DMS153 treated with DMSO at 0.1 percent for 48 hours (cell line): ENCODE data around the gene FAM120A.

ENCODE experiments used
- DNase-seq: peaks from one replicate; lab custom pipeline; 2025; ENCODE audit not compliant: unreplicated experiment; lab: John Stamatoyannopoulos, UW

Gene FAM120A

DNA sequence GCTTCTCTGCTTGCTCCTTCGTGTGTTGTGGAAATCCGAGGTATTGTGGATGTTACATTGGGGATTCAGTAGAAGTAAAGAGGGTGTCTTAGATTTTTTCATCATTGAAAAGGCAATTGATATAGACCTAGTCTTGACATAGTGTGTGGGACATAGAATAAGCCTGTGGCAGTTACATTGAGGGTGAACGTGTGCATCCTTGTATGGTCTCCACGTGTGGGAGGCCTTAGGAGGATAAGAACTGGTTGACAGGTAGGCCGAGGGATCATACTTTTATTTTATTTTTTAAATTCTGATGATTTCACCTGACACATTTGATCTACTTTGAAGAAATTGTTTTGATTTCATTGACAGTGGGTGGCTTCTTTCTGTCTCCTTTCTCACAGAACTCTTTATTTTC, 18.9 kb downstream of the FAM120A start:
- no peak for DNase-seq

DNA sequence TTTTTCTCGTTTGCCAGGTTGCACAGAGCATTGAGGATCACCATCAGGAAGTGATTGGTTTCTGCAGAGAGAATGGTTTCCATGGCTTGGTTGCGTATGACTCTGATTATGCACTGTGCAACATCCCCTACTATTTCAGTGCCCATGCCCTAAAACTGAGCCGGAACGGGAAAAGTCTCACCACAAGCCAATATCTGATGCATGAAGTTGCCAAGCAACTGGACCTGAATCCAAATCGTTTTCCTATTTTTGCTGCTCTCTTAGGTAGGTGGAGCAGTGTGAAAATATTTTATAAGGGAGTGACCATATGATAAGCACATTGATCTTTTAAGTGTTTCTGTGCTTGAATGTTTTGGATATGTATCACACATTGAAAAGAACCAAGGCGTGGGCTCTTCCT, 19.6 kb downstream of the FAM120A start:
- DNase-seq, result no peak

DNA sequence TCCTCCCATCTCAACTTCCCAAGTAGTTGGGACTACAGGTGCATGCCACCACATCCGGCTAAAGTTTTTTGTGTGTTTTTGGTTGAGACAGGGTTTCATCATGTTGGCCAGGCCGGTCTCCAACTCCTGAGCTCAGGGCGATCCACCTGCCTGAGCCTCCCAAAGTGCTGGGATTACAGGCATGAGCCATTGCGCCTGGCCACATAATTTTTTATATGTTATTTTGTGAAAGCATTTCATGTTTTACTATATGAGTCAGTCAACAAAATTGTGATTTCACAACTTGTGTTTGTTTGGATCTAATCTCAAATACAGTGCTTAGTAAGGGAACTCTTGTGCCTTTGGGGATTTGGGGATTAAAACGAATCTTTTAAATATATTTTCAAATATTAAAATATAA, 21.9 kb downstream of the FAM120A start:
- no peak for DNase-seq

DNA sequence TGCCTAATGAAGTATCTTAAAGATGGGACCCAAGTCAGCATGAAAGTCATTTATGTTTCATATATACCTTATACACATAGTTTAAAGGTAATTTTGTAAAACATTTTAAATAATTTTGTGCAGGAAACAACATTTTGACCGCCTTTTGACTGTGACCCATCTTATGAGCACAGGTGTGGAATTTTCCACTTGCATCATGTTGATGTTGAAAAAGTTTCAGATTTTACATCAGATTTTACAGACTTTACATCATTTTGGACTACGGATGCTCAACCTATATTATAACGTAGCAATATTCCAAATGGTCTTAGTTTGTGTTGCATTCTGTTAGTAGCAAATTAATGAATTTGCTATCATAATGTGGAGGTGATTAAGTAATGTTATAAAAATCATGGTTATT, 23.6 kb downstream of the FAM120A start:
- no peak for DNase-seq

DNA sequence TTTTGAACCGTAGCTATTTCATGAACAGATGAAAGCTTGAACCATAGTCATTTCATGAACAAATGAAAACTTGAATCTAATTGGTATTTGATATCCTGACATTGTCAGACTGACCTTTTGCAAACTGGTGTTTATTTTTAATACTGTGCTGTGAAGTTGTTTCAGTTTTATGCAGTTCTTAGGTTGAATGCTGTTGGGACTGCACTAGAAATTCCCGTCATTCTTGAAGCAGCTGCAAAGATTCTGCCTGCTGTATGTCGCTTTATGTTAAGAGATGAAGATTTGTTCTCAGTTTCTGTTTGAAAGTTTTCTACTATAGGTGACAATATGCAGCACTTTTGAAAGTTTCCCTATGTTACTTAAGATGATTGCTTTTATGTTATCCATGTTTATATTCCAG, 24.4 kb downstream of the FAM120A start:
- no peak for DNase-seq

DNA sequence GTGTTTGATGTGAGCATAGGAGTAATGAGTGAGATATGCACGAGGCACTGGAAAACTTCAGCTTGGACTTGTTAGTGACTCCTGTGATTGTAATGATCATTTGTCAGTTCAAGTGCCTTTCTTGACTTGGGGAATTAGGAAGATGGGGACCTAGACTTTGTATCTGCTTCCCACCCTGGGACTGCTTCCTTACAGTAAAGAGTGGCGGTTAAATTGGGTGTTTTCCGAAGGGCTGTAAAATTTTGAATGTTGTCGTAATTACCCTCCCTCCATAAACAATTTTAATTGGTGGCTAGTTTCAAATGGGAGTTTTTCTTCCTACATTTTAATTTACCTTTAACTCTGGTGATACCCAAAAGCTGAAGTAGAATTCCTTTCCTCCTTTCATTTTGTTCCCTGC, 25.4 kb downstream of the FAM120A start:
- no peak for DNase-seq

DNA sequence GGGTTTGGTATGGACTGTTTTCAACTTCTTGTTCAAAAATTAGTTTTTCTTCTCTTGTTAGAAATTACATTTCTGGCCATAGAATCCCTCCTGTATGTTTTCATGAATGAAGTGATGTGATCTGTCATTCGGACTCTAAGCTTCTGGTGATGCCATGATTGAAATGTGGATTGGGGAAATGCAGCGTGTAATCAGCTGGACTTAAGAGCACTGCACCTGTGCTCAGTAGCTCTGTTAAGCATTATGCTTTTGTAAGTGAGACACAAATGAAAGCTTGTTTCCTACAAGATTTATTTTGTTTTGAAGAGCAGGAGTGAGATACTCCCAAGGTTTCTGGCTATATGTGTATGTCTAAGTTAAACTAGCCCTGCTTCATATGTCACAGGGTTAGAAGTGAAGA, 25.9 kb downstream of the FAM120A start:
- no peak for DNase-seq

DNA sequence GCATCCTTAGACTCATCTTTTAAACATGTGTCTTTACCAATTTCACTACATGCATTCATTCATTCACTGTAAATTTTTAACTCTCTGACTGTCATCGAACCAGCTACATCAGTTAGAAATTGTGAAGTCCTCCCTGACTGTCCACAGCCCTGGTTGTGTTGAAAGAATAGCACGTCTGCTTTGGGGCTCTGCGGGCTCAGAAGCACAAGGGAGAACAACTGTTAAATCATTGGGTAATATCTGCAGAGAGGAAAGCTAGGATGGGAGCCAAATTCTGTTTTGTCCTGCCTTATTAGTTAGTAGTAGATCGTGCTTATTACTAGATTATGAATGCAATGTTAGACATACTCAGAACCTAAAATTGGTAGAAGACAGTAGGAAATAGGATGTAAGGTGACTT, 28.2 kb downstream of the FAM120A start:
- DNase-seq, result no peak

DNA sequence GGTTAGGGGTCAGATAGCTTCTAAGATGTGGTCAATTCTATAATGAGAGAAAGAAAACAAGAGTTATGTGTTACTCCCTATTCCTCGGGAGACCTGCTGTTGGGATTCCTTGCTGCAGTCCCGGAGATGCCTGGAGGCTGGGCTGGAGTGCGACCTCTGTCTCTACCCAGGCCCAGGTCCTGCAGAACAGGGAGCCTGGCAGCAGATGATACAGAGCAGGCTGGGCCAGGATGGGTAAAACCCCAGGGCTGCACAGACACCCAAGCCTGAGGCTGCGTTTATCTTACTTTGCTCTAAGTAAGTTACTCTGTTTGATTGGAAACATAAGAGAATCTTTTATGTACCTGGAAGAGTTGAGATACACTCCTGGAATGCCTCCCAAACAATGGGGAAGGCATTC, 28.8 kb downstream of the FAM120A start:
- DNase-seq, result no peak

DNA sequence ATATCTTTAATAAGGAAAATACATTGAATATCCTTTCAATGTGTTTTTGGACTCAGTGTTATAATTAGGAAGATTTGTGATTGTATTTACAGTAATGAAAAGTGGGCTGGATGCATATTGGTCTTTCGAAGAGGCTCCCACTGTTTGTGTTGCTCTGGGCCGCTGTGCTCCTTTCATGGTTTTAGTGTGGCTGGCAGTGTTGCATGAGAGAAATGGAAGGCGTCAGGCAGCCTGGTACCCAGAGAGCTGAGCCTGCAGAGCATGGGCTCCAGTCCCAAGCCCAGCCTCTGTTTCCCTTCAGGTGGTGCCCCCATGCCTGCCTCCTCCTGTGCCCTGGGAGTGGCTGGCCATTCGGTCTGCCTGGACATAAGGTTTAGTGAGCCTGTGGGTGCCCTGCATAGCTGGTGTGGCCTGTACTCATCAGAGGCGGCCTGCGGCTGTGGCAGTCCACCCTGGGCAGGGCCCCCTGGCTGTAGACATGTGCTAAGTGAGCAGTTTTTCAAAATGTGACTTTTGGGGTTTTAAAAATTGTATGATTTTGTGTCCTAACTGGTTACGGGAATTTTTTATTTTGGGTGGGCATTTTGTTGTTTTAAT, 29.3 kb downstream of the FAM120A start:
- no peak for DNase-seq

DNA sequence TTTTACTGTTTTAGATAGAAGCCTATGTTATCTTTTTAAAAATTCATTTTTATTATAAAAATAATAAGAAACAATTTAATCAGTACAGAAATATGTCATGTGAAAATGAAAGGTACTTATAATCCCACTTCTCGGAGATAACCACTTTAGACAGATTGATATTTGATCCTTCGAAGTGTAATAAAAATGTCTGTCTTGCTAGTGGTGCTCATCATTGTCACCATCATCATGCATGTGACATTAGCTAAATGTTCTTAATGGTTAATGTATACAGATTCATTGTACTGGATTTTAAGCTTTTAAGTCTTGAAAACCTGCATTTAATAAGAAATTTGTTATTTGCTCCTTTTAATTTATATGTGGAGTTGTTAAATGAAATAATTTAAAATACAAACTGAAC, 32.0 kb downstream of the FAM120A start:
- no peak for DNase-seq

DNA sequence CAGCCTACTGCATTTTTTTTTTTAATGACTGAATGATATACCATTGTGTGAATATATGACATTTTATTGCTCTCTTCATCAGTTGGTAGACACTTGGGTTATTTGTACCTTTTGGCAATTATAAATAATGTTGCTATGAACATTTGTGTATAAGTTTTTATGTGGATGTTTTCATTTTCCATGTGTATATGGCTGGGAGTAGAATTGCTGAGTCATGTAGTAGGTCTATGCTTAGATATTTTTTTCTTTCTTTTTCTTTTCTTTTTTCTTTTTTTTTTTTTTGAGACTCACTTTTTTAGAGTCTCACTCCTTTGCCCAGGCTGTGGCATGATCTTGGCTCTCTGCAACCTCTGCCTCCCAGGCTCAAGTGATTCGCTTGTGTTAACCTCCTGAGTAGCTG, 34.8 kb downstream of the FAM120A start:
- no peak for DNase-seq

DNA sequence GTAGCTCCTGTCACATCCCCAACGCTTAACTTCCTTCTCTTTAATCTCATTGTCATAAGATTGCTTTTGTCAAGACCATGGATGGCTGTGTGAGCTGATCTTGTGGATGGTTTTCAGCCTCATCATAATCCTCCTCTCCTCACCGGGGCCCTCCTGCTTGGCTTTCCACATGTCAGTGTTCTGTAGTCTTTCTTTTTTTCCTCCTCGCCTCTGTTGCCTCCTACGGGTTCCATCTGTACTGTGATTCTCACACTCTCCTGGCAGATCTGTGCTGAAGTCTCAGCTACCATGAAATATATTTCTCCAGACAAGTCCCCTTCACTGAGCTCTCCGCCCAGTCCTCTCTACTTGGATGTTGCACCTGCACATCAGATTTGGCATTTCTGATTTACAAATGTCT, 36.8 kb downstream of the FAM120A start:
- no peak for DNase-seq

DNA sequence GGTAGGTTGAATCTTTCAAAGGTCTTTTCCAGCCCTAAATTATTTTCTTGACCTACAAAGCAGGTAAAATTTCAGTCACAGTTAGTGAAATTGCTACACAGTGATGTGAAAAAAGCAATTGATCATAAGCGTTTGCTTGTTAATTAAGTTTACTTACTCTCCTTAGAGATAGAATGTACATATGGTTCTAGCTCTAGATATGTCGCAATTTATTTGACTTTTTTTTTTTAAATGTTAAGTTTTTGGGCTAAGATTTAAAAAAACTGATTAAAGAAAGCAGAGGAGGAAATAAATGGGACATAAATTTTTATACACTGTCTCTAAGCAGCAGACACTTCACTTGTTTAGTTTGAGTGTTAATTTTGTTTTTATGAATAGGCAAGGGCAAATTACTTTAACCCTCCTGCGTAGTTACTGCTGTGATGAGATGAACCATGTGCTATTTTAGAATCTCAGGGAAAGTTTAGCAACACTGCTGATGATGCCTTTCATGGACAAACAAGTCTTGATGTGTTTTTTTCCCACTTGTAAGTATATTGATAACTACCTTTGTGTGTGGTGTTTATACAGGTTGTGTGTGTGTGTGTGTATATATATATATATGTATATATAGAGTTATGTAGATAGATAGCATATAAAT, 40.2 kb downstream of the FAM120A start:
- no peak for DNase-seq

DNA sequence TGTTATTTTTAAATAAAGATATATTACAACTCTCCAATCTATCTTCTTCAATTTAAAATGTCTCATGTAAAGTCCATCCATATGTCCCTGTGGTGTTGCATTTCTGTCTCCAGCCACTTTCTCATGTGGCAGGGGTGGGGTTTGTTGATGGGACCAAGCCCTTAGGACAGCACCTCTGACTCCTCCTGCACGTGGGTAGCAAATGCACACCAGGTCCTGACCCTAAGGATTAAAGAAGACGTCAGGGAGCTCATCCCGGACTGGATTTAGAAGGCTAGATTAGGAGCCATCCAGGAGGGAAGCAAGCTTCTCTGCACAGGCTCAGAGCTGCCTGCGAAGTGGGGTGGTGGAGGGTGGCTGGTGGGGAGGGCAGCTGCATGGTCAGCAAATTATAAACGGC, 40.8 kb downstream of the FAM120A start:
- DNase-seq, result no peak

DNA sequence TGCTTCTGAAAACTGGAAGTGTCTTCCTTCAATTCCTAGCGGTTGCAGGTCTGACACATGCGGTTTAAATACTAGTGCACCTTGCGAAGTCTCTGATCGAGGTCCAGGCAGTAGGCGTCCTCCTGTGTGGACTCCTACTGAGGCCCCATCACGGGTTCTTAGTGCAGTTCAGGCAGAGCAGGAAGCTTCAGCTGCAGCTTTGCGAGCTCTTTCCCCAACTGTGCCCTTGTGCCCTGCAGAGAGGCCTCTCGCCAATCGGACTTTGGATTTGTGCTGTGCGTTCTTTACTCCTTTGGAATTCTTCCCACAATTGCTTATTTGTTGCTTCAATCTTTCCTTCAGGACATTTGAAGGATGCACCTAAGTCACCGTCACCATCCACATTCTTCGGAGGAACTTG, 42.5 kb downstream of the FAM120A start:
- no peak for DNase-seq

DNA sequence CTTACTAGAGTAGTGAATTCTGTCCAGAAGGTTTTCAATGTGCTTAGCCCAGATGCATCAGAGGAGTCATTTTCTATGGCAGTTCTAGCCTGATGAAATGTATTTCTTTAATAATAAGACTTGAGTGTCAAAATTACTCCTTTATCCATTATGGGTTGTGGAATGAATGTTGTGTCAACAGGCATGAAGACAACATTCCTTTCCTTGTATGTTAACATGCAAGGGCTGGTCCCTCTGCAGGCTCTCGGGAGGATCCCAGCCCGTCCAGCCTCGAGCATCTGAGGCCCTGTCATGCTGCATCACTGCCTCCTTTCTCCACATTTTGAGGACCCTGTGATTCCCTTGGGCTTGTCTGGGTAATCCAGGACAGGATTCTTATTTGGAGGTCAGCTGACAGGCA, 44.8 kb downstream of the FAM120A start:
- DNase-seq, result no peak

DNA sequence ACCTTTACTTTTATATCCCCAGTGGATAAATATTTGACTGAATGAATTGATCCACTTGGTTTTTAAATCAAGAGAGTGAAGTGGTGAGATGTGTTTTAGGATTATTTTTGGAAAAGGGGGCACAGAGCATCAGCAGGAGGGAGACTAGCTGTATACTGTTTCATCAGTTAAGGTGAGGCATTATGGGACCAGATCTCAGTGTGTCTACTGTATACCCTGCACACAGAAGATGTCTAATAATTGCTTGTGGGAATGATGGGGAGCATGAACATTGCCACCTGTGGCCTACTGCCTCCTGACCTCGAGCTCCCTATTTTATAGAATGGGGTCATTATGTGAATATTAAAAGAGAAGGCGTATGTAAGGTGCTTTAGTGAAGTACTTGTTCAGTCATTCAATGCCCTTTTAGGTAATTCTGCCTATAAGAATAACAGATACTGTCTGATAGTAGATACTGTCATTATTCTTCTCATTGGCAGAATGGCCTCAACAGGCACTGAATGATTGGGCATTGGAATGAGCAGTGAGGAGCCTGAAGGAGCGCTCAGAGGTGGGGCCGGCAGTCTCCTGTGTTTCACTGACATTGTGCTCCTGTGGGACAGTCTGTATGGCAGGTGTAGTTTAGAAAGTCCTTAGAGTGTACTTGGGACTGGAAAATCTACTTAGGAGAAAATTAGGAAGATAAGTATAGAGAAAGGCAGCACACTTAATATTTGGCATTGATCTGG, 49.2 kb downstream of the FAM120A start:
- DNase-seq, result no peak

DNA sequence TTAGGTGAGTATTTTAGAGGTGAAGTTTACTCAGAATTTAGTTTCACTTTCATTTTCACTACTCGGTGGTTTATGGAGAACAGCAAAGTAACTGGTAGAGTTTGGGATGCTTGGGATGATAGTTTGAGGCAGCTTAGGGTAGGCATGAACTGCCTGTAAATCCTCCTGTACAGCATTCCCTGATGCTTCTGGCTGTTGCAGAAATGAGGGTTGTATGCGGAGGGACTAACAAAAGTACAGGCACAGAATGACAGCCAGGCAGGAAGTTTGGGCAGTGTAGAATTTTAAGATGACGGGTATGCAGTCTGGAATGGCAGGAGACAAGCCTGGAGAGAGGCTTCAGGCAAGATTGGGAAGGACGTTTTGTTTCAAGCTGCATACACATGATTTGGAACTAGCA, 49.9 kb downstream of the FAM120A start:
- DNase-seq, result no peak

DNA sequence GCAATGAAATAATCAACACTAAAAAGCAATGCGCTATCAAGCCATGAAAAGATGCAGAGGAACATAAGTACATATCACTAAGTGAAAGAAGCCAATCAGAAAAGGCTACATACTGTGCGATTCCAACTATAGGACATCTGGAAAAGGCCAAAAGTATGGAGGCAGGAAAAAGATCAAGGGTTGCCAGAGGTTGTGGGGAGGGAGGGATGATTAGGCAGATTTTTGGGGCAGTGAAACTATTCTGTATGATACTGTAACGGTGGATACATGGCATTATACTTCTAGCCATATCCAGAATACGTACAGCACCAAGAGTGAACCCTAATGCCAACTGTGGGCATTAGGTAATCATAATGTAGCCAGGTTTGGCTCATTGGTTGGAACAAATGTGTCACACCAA, 51.9 kb downstream of the FAM120A start:
- DNase-seq, result no peak

DNA sequence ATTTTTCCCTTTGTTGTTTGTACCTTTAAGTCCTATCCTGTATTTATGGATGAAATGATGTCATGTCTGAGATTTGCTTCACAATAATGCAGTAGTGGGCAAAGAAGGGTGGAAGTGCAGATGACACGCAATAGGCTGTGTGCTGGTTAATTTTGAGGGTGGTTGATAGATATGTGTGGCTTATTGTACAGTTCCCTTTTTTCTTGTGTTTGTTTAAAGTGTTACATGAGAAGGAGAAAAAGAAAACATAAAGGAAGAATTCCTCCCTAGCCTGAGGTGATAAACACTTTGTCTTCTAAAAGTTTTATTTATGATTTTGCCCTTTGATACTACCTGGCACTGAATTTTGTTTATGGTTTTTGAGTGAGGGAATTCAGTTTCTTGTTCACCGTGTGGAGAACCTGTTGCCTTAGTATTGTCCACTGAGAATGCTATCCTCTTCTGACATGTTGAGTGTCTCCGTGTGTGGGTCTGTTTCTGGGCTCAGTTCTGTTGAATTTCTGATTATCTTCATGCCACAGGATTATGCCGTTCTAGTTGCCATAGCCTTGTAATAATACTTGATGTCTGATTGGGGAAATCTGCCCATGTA, 54.2 kb downstream of the FAM120A start:
- DNase-seq, result no peak

DNA sequence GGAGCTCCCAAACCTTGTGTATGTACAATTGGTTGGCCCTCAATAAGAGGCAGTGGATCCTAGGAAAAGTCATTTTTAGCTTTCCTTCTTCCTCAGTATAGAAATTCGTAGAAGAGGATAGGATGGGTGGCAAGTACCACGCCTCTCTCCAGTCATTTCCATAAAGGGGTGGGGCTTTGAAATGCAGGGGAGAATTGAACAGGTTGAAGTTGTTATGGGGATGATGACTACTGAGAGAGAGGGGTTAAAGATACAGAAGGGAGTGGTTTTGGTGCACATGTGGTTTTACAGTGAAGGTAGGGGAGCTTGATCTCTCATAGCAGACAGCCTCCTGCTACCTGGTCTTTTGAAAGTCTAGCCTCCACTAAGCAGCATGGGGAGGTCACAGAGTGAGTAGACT, 56.3 kb downstream of the FAM120A start:
- DNase-seq, result no peak
